Ishikawa (cell line): ENCODE measurements around the gene BACE2.
A peak's percentile ranks its signal among the peaks of the same experiment; 100 is the strongest.

ENCODE experiments used
- CEBPB ChIP-seq: IDR thresholded peaks from 2 replicates; pipeline ENCODE4 v1.6.1; 2012
- CREB1 ChIP-seq: IDR thresholded peaks from 2 replicates; pipeline ENCODE4 v1.6.1; 2012; ENCODE audit warnings: low read depth
- EGR1 ChIP-seq: IDR thresholded peaks from 2 replicates; pipeline ENCODE4 v1.6.1; 2012
- EP300 ChIP-seq: IDR thresholded peaks from 2 replicates; pipeline ENCODE4 v1.6.1; 2012; ENCODE audit warnings: borderline replicate concordance
- FOXM1 ChIP-seq: IDR thresholded peaks from 2 replicates; pipeline ENCODE4 v1.6.1; 2012; ENCODE audit warnings: low read depth, borderline replicate concordance
- MAX ChIP-seq: IDR thresholded peaks from 2 replicates; pipeline ENCODE4 v1.6.1; 2012
- NFIC ChIP-seq: IDR thresholded peaks from 2 replicates; pipeline ENCODE4 v1.6.1; 2012
- RAD21 ChIP-seq: IDR thresholded peaks from 2 replicates; pipeline ENCODE4 v1.6.1; 2012; ENCODE audit warnings: low read depth
- REST ChIP-seq: IDR thresholded peaks from 2 replicates; pipeline ENCODE4 v1.6.1; 2012; ENCODE audit warnings: low read depth, mild to moderate bottlenecking
- TAF1 ChIP-seq: IDR thresholded peaks from 2 replicates; pipeline ENCODE4 v1.6.1; 2012; ENCODE audit warnings: low read depth, mild to moderate bottlenecking
- TCF12 ChIP-seq: IDR thresholded peaks from 2 replicates; pipeline ENCODE4 v1.6.1; 2012; ENCODE audit warnings: low read depth
- TEAD4 ChIP-seq: IDR thresholded peaks from 2 replicates; pipeline ENCODE4 v1.6.1; 2012
- USF1 ChIP-seq: IDR thresholded peaks from 2 replicates; pipeline ENCODE4 v1.6.1; 2012
- YY1 ChIP-seq: IDR thresholded peaks from 2 replicates; pipeline ENCODE4 v1.6.1; 2012; ENCODE audit warnings: low read depth
- ZBTB7A ChIP-seq: IDR thresholded peaks from 2 replicates; pipeline ENCODE4 v1.6.1; 2012; ENCODE audit warnings: low read depth

BACE2 gene

GRCh38 chr21:41121785-41122415 is 46.1 kb upstream of the BACE2 start:
- no peak for TF ChIP-seq NFIC
- peak; percentile 42; the same call in 1 of the 2 replicates for TF ChIP-seq MAX
- peak; percentile 93 for TF ChIP-seq RAD21

- TF ChIP-seq EGR1: no peak
- no peak for TF ChIP-seq ZBTB7A
- TF ChIP-seq CREB1: no peak
- TF ChIP-seq USF1: no peak
These were observed 43.2 kb upstream of the BACE2 start for GRCh38 chr21:41124641-41125201.

GRCh38 chr21:41128981-41129380 is 39.0 kb upstream of the BACE2 start:
- TF ChIP-seq ZBTB7A (no peak), CEBPB (no peak), NFIC (no peak), YY1 (no peak), TAF1 (no peak), FOXM1 (no peak), CREB1 (no peak), RAD21 (no peak), EP300 (no peak), TCF12 (no peak), REST (no peak), EGR1 (no peak), USF1 (no peak), MAX (no peak), TEAD4 (no peak)

GRCh38 chr21:41130883-41131282 is 37.1 kb upstream of the BACE2 start:
- TF ChIP-seq EP300 (no peak), CREB1 (no peak), TEAD4 (no peak), NFIC (no peak), TAF1 (no peak)

- peak; percentile 40; the same call in 1 of the 2 replicates for TF ChIP-seq RAD21
- no peak for TF ChIP-seq REST
These were observed 34.0 kb upstream of the BACE2 start for GRCh38 chr21:41133874-41134522.

GRCh38 chr21:41135746-41136145 is 32.2 kb upstream of the BACE2 start:
- no peak for TF ChIP-seq CREB1

GRCh38 chr21:41136286-41136685 is 31.7 kb upstream of the BACE2 start:
- TF ChIP-seq TCF12 (no peak), MAX (no peak), FOXM1 (no peak), CEBPB (no peak), USF1 (no peak), REST (no peak), EGR1 (no peak)
